ENCODE measurements around the gene GRAMD1B.
"Not testable (repeated sequence)": the region's sequence is repeated elsewhere in the genome, so short reads cannot be mapped to it uniquely, and the experiment has no call there.

GRAMD1B gene

DNA sequence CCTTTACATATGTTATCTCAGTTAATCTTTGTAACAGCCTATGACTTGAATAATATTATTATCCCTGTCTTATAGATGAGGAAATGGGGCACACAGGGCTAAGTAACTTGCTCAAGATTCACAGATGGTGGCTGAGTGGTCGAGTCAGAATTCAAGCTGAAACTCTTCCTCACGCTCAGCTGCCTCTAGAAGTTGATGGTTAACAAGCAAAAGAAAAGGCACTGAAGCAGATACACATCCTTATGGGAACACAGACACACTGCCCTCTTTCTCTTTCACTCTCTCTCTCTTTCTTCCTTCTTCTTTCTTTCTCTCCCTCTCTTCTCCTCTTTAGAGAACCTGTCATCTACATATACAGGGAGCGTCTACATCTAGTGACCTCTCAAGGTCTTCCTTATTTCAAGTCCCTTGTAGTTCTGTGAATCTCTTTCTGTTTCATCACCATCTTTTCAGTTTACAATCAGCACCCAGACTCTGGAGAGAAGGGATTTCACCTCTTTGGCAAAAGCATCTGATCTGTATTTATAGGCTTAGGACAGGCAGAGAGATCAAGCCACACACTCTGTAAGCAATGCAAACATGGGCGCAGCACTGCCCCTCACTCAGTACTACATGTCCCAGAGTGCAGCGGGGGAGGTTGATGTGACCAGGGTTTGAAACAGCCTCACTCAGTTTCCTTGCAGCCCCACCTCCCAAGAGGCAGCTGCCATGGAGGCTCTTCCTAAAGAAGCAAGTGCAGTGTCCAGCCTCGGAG lies 75.7 kb downstream of the GRAMD1B start:
- no peak for DNase-seq (ENCODE audit: low read depth in 2 of 3, low spot score in 2 of 3)

DNA sequence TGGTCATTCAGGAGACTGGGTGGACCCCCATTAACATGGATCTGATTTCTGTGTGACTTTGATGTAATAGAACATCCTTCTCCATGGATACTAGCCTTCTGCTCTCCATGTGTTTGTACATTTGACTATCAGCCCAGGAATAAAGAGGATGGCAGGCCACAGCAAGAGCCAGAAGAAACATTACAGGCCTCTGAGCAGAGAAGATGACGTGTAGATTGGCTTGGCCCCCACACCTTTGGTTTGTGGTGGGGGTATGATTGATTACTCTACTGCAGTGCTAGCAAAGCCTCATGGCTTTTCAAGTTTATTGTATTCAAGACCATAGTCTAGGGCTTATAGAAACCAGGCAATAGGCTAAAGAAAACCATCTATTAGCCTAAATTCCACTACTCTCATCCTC lies 77.0 kb downstream of the GRAMD1B start:
- no peak for DNase-seq (ENCODE audit: low read depth in 2 of 3, low spot score in 2 of 3)

- DNase-seq (ENCODE audit: low read depth in 2 of 3, low spot score in 2 of 3), result no peak
Observed at GRCh38 chr11:123509737-123510578, 79.9 kb downstream of the GRAMD1B start.

- DNase-seq (ENCODE audit: low read depth in 2 of 3, low spot score in 2 of 3), result no peak
Observed at GRCh38 chr11:123510579-123510905, 80.5 kb downstream of the GRAMD1B start.

DNA sequence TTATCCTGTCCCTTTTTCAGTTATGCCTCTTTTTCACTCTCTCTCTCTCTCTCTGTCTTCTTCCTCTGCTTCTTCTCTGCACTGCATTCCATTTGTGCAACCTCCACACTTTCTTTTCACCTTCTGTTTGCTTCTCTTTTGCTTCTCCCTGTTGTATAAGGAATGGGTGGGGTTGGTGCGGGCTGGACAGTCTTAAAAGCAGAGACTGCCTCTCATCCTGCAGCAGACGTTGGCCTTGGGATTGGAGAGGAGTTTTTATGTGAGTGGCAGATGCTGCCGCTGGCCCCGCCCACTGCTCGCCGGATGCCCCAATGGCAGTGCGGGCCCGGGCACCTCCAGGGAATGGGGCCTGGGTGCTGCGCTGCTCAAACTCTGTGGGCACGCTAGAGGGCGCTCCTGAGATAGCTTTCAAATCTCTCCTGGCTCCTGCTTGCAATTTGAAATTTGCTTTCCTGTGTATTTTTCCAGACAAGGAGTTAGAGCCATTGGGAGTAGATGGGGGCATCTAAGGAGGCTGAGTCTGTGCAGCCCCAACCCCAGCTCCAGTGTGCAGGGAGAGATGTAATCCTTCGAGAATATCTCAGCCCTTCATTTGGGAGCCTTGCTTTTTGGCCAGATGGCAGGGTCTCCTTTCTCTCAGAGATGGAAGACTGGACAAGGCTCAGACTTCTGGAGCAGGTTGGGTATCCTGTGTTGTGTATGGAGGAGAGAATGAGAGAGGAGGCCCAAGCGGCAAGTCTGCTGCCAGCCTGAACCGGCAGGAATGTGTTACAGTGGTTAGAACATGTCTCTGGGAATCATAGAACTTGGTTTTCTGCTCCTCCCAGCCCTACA lies 81.2 kb downstream of the GRAMD1B start:
- peak; percentile 35 to 60 (median 38) for DNase-seq (ENCODE audit: low read depth in 2 of 3, low spot score in 2 of 3)

DNA sequence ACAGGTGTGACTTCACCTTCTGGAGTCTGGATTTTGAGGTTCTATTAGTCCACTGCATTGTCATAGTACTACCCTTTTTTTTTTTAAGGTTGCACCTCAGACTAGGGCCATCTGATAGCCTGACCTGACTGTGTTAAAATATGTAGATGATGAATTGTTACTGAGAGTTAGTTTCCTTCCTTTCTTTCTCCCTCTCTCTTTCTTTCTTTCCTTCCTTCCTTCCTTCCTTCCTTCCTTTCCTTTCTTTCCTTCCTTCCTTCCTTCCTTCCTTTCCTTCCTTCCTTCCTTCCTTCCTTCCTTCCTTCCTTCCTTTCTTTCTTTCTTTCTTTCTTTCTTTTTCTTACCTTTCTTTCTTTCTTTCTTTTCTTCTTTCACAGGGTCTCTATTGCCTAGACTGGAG lies 83.2 kb downstream of the GRAMD1B start:
- not testable (repeated sequence) for DNase-seq (ENCODE audit: low read depth in 2 of 3, low spot score in 2 of 3)

GRCh38 chr11:123516238-123516637 lies 86.2 kb downstream of the GRAMD1B start:
- no peak for DNase-seq (ENCODE audit: low read depth in 2 of 3, low spot score in 2 of 3)

DNA sequence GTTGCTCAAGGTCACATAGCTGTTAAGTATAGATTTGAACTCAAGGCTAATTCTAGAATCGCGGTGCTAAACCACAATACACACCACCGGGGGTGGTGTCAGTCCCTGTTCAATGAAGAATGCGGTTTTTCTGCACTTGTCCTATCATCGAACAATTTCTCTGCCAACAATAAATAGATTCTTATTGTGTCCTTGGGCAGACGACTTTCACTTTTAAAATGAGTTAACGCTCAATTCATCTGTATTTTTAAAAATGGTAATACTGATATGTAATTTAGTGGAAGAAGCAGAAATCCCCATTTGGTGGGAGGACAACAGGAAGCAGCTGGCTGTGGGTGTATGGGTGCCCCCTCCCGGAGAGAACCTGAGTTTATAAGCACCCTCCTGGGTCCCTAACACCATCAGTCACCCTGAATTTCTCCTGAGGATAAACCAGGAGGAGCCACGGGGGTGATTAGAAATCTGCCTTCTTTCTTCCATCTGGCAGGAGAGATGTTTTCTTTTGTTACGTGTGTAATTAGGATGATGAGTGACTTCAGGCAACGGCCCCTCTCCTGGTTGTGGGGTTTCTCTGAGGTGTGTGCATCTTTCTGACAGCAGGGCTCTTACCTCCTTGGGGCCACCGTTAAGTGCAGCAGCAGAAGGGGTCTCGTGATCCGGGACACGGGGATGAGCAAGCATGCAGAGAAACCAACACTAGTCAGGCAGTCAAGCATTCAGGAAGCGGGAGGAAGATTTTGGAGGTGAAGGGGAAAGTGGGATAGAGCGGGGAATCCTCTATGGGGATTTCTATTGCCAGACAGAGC lies 87.7 kb downstream of the GRAMD1B start:
- DNase-seq (ENCODE audit: low read depth in 2 of 3, low spot score in 2 of 3), result no peak

- no peak for DNase-seq (ENCODE audit: low read depth in 2 of 3, low spot score in 2 of 3)
Observed at GRCh38 chr11:123518496-123519054, 88.5 kb downstream of the GRAMD1B start.

- no peak for DNase-seq (ENCODE audit: low read depth in 2 of 3, low spot score in 2 of 3)
Observed at GRCh38 chr11:123519055-123519796, 89.2 kb downstream of the GRAMD1B start.

- DNase-seq (ENCODE audit: low read depth in 2 of 3, low spot score in 2 of 3), result no peak
Observed at GRCh38 chr11:123519797-123520193, 89.7 kb downstream of the GRAMD1B start.

DNA sequence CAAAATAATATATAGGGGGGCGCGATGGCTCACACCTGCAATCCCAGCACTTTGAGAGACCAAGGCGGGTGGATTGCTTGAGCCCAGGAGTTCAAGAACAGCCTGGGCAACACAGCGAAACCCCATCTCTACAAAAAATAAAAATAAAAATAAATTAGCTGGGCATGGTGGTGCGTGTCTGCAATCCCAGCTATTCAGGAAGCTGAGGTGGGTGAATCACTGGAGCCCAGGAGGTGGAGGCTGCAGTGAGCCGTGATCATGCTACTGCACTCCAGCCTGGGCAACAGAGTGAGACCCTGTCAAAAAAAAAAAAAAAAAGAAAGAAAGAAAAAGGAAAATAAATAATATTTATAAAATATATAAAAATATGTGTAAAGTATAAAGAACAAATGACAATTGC lies 90.4 kb downstream of the GRAMD1B start:
- not testable (repeated sequence) for DNase-seq (ENCODE audit: low read depth in 2 of 3, low spot score in 2 of 3)

DNA sequence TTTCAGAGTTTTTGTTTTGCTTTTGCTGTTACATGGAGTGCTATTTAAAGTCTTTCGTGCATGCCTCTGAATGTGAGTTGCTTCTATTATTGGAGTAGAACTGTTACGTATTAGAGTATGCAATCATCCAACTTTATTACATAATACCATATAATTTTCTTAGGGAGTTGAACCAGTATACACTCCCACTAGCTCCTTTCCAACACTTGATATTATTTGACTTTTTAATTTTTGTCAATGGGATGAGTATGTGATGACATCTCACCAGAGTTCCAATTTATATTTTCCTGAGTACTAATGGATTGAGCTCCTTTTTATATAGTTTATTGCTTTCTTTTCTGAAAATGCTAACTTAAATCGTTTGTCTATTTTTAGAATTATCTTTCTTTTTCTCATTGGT lies 90.9 kb downstream of the GRAMD1B start:
- DNase-seq (ENCODE audit: low read depth in 2 of 3, low spot score in 2 of 3), result no peak

GRCh38 chr11:123521930-123522329 lies 91.9 kb downstream of the GRAMD1B start:
- DNase-seq (ENCODE audit: low read depth in 2 of 3, low spot score in 2 of 3), result no peak

DNA sequence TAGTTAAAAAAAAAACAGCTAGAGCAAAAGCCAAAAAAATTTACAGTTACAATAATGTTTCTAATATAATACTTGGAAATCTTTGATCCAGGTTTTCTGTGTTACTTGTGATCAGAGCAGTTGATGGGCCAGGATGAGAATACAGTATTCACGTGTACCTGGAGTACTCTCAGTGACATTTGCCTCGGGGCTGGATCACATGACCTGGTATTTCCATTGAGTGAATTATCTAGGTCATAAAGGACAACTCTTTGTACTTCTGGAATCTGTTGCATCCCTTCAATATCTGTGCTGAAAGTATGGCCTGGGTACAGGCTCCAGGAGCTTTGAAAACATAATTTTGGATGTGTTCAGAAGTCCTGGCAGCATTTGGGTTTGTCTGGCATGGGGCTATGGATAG lies 93.5 kb downstream of the GRAMD1B start:
- no peak for DNase-seq (ENCODE audit: low read depth in 2 of 3, low spot score in 2 of 3)

DNA sequence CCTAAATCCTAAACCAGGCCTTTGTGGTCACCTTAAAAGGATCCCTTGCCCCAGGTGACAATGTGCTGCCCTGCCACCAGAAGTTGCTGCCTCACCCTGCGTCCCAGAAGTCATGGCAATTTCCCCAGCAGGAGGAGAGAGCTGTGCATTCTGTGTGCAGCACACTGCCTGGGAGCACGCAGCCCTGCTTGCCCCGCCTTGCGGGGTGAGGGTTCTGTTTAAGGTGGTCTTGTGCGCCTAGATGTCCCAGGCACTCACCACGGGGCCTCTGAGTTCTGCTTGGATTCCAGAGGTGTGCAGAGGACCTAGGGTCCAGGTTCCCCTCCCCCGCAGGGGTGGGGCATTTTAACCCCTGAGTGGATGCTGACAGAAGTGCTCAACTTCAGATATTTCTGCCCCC lies 95.0 kb downstream of the GRAMD1B start:
- no peak for DNase-seq (ENCODE audit: low read depth in 2 of 3, low spot score in 2 of 3)

GRCh38 chr11:123525511-123525918 lies 95.4 kb downstream of the GRAMD1B start:
- no peak for DNase-seq (ENCODE audit: low read depth in 2 of 3, low spot score in 2 of 3)

GRCh38 chr11:123526027-123526805 lies 96.1 kb downstream of the GRAMD1B start:
- no peak for DNase-seq (ENCODE audit: low read depth in 2 of 3, low spot score in 2 of 3)

GRCh38 chr11:123526918-123527317 lies 96.8 kb downstream of the GRAMD1B start:
- DNase-seq (ENCODE audit: low read depth in 2 of 3, low spot score in 2 of 3), result no peak
